ENCODE results near the gene CELA3B.

DNA sequence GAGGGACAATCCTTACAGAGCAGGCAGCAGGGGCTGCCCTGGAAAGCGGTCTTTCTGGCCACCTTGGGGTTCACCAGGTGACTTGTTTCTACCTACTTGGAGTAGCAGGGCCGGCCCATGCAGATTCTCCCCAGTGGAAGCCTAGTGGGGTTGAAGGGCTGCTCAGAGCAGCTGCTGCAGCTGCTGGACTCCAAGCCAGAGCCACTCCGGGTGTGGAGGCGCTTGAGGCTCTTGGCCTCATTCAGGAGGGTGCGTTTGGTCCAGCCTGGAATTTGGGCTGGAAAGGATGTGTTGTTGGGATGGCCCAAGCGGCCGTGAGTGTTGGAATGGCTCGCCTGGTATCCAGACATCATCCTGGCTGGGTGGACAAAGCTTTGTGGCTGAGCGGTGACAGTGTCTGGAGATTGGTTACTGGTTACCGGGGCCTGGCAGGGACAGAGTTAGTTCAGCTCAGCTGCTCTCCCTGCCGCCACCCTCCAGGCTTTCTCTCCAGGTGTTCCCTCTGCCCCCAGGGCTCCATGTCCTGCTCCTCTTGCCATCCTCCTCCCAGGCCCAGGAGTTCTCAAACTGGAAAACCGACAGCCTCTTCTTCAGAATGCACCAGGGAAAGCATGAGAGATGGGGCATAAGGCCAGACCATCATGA lies 25.5 kb upstream of the CELA3B start:
- TF ChIP-seq, protein P1, sequence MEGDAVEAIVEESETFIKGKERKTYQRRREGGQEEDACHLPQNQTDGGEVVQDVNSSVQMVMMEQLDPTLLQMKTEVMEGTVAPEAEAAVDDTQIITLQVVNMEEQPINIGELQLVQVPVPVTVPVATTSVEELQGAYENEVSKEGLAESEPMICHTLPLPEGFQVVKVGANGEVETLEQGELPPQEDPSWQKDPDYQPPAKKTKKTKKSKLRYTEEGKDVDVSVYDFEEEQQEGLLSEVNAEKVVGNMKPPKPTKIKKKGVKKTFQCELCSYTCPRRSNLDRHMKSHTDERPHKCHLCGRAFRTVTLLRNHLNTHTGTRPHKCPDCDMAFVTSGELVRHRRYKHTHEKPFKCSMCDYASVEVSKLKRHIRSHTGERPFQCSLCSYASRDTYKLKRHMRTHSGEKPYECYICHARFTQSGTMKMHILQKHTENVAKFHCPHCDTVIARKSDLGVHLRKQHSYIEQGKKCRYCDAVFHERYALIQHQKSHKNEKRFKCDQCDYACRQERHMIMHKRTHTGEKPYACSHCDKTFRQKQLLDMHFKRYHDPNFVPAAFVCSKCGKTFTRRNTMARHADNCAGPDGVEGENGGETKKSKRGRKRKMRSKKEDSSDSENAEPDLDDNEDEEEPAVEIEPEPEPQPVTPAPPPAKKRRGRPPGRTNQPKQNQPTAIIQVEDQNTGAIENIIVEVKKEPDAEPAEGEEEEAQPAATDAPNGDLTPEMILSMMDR (IDR thresholded peaks at IDR 0.05 in 4 of 5, conservative IDR thresholded peaks at IDR 0.05 in 1 of 5), result no peak
- TF ChIP-seq POLR2A (IDR thresholded peaks at IDR 0.05), result no peak

Measured in gastrocnemius medialis (tissue), 4 donors.